PC-9 (cell line): ENCODE data around the gene ZNF680.

Experiments used
- CTCF ChIP-seq: fragments of 200-600 bp; sonication (generic); conservative IDR thresholded peaks from 2 replicates; pipeline ENCODE4 v1.6.1; 2017; ENCODE audit warnings: mixed run types, antibody characterized with exemption, mild to moderate bottlenecking, moderate library complexity
- EZH2 ChIP-seq: fragments of 200-600 bp; sonication (generic); IDR thresholded peaks from 2 replicates; pipeline ENCODE4 v1.8.0; 2017; ENCODE audit warnings: antibody characterized with exemption, low read depth

GRCh38 chr7:64581926-64582894 is 19.3 kb upstream of the ZNF680 start:
- TF ChIP-seq CTCF (no peak), EZH2 (no peak)
